Neuronal stem cell (in vitro differentiated cells): ENCODE results near the gene EPC2.

Experiments used
- DNase-seq: peaks from one replicate; pipeline ENCODE4 v3.0.0-alpha.2; 2013; ENCODE audit warnings: low spot score
- H2AFZ ChIP-seq: one replicate; pipeline ENCODE4 v1.6.1; 2013; ENCODE audit warnings: mild to moderate bottlenecking, low read length, inconsistent platforms
- H2AK5ac ChIP-seq: 2 replicates; pipeline ENCODE4 v1.6.1; 2013; ENCODE audit warnings: low read depth, mild to moderate bottlenecking, inconsistent platforms, low read length, moderate library complexity, mixed read lengths
- H2BK120ac ChIP-seq: 2 replicates; pipeline ENCODE4 v1.6.1; 2013; ENCODE audit warnings: low read depth, mild to moderate bottlenecking, inconsistent platforms, low read length, moderate library complexity, mixed read lengths
- H2BK12ac ChIP-seq: one replicate; pipeline ENCODE4 v1.6.1; 2013; ENCODE audit warnings: low read length, inconsistent platforms
- H2BK15ac ChIP-seq: 2 replicates; pipeline ENCODE4 v1.6.1; 2013; ENCODE audit warnings: mild to moderate bottlenecking, low read length, inconsistent platforms, mixed read lengths
- H2BK5ac ChIP-seq: one replicate; pipeline ENCODE4 v1.6.1; 2013; ENCODE audit warnings: inconsistent platforms, mild to moderate bottlenecking, low read length, moderate library complexity
- H3K14ac ChIP-seq: one replicate; pipeline ENCODE4 v1.6.1; 2013; ENCODE audit warnings: low read length, inconsistent platforms
- H3K18ac ChIP-seq: 2 replicates; pipeline ENCODE4 v1.6.1; 2013; ENCODE audit warnings: low read length, inconsistent platforms
- H3K23ac ChIP-seq: 2 replicates; pipeline ENCODE4 v1.6.1; 2013; ENCODE audit warnings: low read depth, mild to moderate bottlenecking, mixed read lengths, low read length, inconsistent platforms; ENCODE audit not compliant: poor library complexity
- H3K27ac ChIP-seq: replicated peaks from 3 replicates; pipeline ENCODE4 v1.5.1; 2013; ENCODE audit warnings: low read length, inconsistent platforms
- H3K27me3 ChIP-seq, 3 experiments: 2 replicates each; pipeline ENCODE4 v1.6.1; 2013; ENCODE audit warnings: low read length in 3 of 3, mild to moderate bottlenecking in 2 of 3, inconsistent platforms in 1 of 3, low read depth in 1 of 3, mixed read lengths in 1 of 3, moderate library complexity in 1 of 3; ENCODE audit not compliant: control insufficient read depth in 3 of 3, insufficient read depth in 3 of 3
- H3K36me3 ChIP-seq, 2 donors: replicated peaks in 1 of 2; 2 replicates each; pipeline ENCODE4 v1.6.1; 2013; ENCODE audit warnings: low read length in 2 of 2; ENCODE audit not compliant: control insufficient read depth in 2 of 2, insufficient read depth in 2 of 2
- H3K4ac ChIP-seq: 2 replicates; pipeline ENCODE4 v1.6.1; 2013; ENCODE audit warnings: inconsistent platforms, mild to moderate bottlenecking, low read length, moderate library complexity
- H3K4me1 ChIP-seq, 2 donors: 1 replicate in 1 of 2; 2 replicates in 1 of 2; pipeline ENCODE4 v1.6.1; 2013; ENCODE audit warnings: low read length in 2 of 2, low read depth in 1 of 2; ENCODE audit not compliant: control insufficient read depth in 2 of 2, insufficient read depth in 1 of 2
- H3K4me2 ChIP-seq: one replicate; pipeline ENCODE4 v1.6.1; 2013; ENCODE audit warnings: mild to moderate bottlenecking, low read length, inconsistent platforms; ENCODE audit not compliant: insufficient read depth, poor library complexity, severe bottlenecking
- H3K4me3 ChIP-seq, 2 donors: 2 replicates each; pipeline ENCODE4 v1.5.1; 2013; ENCODE audit warnings: low read length in 2 of 2, mild to moderate bottlenecking in 2 of 2, inconsistent platforms in 1 of 2, moderate library complexity in 1 of 2
- H3K79me1 ChIP-seq: one replicate; pipeline ENCODE4 v1.6.1; 2013; ENCODE audit warnings: low read depth, mild to moderate bottlenecking, inconsistent platforms, low read length, moderate library complexity
- H3K9ac ChIP-seq: one replicate; pipeline ENCODE4 v1.6.1; 2013; ENCODE audit warnings: mild to moderate bottlenecking, low read depth, low read length, inconsistent platforms; ENCODE audit not compliant: poor library complexity
- H3K9me3 ChIP-seq, 2 donors: replicated peaks in 1 of 2; 2 replicates each; pipeline versions ENCODE3 to v1.6.1; 2013; ENCODE audit warnings: low read length in 2 of 2, mild to moderate bottlenecking in 2 of 2, inconsistent platforms in 1 of 2, low read depth in 1 of 2, mixed read lengths in 1 of 2, moderate library complexity in 1 of 2; ENCODE audit not compliant: control insufficient read depth in 2 of 2, insufficient read depth in 1 of 2
- H4K8ac ChIP-seq: one replicate; pipeline ENCODE4 v1.6.1; 2013; ENCODE audit warnings: low read depth, mild to moderate bottlenecking, inconsistent platforms, low read length, moderate library complexity
- H4K91ac ChIP-seq: one replicate; pipeline ENCODE4 v1.6.1; 2013; ENCODE audit warnings: low read length, low read depth, mild to moderate bottlenecking, inconsistent platforms; ENCODE audit not compliant: poor library complexity
- WGBS, 2 donors: extraction: QIAGEN DNeasy Blood & Tissue Kit; methylation state at CpG; one replicate each; pipeline ENCODE4 v1.1.7; 2013; ENCODE audit warnings: missing lambda C conversion rate in 2 of 2, mixed read lengths in 1 of 2; ENCODE audit not compliant: insufficient read length in 2 of 2, insufficient replicate concordance in 1 of 2; ENCODE audit errors: extremely low coverage in 2 of 2; 5-methylcytosine and 5-hydroxymethylcytosine counted together

The EPC2 gene

DNA sequence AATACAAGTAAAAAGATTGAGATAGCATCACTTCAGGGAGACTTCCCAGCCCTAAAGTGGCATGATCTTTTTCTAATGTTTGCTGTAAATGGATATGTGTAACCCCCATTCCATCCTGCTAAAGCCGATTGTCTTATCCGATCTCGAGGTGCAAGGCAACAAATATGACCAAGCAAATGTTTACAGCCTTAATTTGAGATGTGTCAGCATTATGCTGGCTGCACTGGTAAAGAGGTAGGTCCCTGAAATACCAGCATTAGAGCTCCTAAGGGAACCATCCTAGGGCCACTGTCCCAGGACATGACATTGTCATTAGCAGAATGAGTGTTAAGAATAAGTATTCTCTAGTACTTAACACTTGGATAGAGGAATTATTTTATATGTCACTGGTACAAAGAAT is 108.4 kb downstream of the EPC2 start:
- no peak overlapping the region for H3K27ac ChIP-seq
- no peak overlapping the region for H2AFZ ChIP-seq
- no peak overlapping the region for H4K91ac ChIP-seq
- peaks cover 0 to 48% of the 10 kb centered on the region in 2 donors for H3K36me3 ChIP-seq
- H4K8ac ChIP-seq, result no peak overlapping the region
- H3K23ac ChIP-seq, result no peak overlapping the region
- no peak overlapping the region for H2BK120ac ChIP-seq
- H3K18ac ChIP-seq, result no peak overlapping the region
- no peak overlapping the region for H2AK5ac ChIP-seq
- no peaks in the 10 kb centered on the region for H3K9me3 ChIP-seq
- H3K14ac ChIP-seq, result no peak overlapping the region
- no peaks in the 10 kb centered on the region for H3K4me1 ChIP-seq
- WGBS, 2 donors, result no CpG with 5 or more reads among the region's 3 CpGs
- H3K4me2 ChIP-seq, result no peak overlapping the region
- H3K9ac ChIP-seq, result no peak overlapping the region
- no peak overlapping the region for H3K4me3 ChIP-seq
- H2BK15ac ChIP-seq, result no peak overlapping the region
- H3K27me3 ChIP-seq, result no peaks in the 10 kb centered on the region
- H2BK5ac ChIP-seq, result no peak overlapping the region
- no peak for DNase-seq
- no peak overlapping the region for H3K4ac ChIP-seq
- H3K79me1 ChIP-seq, result no peaks in the 10 kb centered on the region
- H2BK12ac ChIP-seq, result no peak overlapping the region

DNA sequence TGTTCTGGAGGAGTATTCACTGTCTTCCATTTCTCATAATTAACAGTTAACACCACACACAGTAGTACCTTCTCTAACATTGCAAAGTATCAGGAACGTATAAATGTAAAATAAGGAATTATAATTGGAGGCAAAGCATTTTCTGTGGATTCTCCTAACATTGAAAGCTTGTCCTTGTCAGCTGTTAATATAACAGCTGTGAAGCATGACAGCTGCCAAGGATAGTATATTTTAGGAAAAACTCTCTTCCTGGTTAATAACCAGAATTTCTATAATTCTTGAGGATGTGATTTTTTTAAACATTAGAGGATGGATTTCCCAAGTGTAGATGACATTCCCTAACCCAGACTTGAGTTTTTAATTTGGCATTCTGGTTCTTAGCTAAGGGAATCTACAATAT is 110.3 kb downstream of the EPC2 start:
- no peak overlapping the region for H3K4ac ChIP-seq
- no peak overlapping the region for H4K8ac ChIP-seq
- no peaks in the 10 kb centered on the region for H3K79me1 ChIP-seq
- no peak overlapping the region for H2BK120ac ChIP-seq
- H2AK5ac ChIP-seq, result no peak overlapping the region
- no peak overlapping the region for H2BK12ac ChIP-seq
- no peak overlapping the region for H4K91ac ChIP-seq
- no peak overlapping the region for H3K4me3 ChIP-seq
- H3K14ac ChIP-seq, result no peak overlapping the region
- H3K4me2 ChIP-seq, result no peak overlapping the region
- H3K18ac ChIP-seq, result no peak overlapping the region
- H2AFZ ChIP-seq, result no peak overlapping the region
- H3K4me1 ChIP-seq, result no peaks in the 10 kb centered on the region
- H3K9ac ChIP-seq, result no peak overlapping the region
- H2BK5ac ChIP-seq, result no peak overlapping the region
- peaks cover 0 to 3% of the 10 kb centered on the region in 2 donors for H3K9me3 ChIP-seq
- no peak overlapping the region for H3K23ac ChIP-seq
- H3K27me3 ChIP-seq, result no peaks in the 10 kb centered on the region
- no CpG with 5 or more reads among the region's 1 CpG for WGBS, 2 donors
- H2BK15ac ChIP-seq, result no peak overlapping the region
- DNase-seq, result no peak
- no peak overlapping the region for H3K27ac ChIP-seq
- H3K36me3 ChIP-seq, result peaks cover 0 to 55% of the 10 kb centered on the region in 2 donors

- H3K4ac ChIP-seq, result no peak overlapping the region
- no peaks in the 10 kb centered on the region for H3K27me3 ChIP-seq
- no peak overlapping the region for H2BK5ac ChIP-seq
- H3K36me3 ChIP-seq, result peaks cover 0 to 61% of the 10 kb centered on the region in 2 donors
- H4K91ac ChIP-seq, result no peak overlapping the region
- H3K4me1 ChIP-seq, result no peaks in the 10 kb centered on the region
- H2BK120ac ChIP-seq, result no peak overlapping the region
- no peak overlapping the region for H3K23ac ChIP-seq
- no CpG with 5 or more reads among the region's 4 CpGs for WGBS, 2 donors
- no peak overlapping the region for H3K4me2 ChIP-seq
- H2BK15ac ChIP-seq, result no peak overlapping the region
- no peak for DNase-seq
- no peak overlapping the region for H2AK5ac ChIP-seq
- H3K79me1 ChIP-seq, result no peaks in the 10 kb centered on the region
- peaks cover 0 to 5% of the 10 kb centered on the region in 2 donors for H3K9me3 ChIP-seq
- H2AFZ ChIP-seq, result no peak overlapping the region
- no peak overlapping the region for H3K9ac ChIP-seq
- no peak overlapping the region for H3K4me3 ChIP-seq
- H3K27ac ChIP-seq, result no peak overlapping the region
- H4K8ac ChIP-seq, result no peak overlapping the region
- H3K14ac ChIP-seq, result no peak overlapping the region
- H3K18ac ChIP-seq, result no peak overlapping the region
- H2BK12ac ChIP-seq, result no peak overlapping the region
Measured at GRCh38 chr2:148756292-148756975, 111.9 kb downstream of the EPC2 start.

DNA sequence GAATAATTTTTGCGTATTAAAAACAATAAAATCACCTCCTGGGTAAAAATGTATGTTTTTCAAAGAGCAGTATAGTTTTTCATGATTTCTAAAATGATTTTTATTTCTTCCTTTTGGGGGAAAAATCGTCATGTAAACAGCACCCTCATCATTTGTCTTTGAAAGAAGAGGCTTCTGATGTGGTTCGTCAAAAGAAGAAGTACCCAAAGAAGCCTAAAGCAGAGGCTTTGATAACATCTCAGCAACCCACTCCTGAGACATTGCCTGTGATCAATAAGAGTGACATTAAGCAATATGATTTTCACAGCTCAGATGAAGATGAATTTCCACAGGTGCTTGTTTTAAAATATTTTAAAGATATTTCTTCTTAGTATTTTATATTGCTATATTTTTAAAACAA is 120.3 kb downstream of the EPC2 start:
- Histone ChIP-seq H2BK12ac (no peak overlapping the region), H3K27ac (no peak overlapping the region), H3K79me1 (no peaks in the 10 kb centered on the region), H3K4me2 (no peak overlapping the region), H3K18ac (no peak overlapping the region), H4K91ac (no peak overlapping the region), H3K9me3 (peaks cover 0 to 2% of the 10 kb centered on the region in 2 donors), H3K4ac (no peak overlapping the region), H3K23ac (no peak overlapping the region), H2BK5ac (no peak overlapping the region), H3K36me3 (peaks cover 0 to 80% of the 10 kb centered on the region in 2 donors), H4K8ac (no peak overlapping the region), H3K27me3 (no peaks in the 10 kb centered on the region), H3K9ac (no peak overlapping the region), H3K4me1 (no peaks in the 10 kb centered on the region), H3K4me3 (no peak overlapping the region), H2BK120ac (no peak overlapping the region), H2AK5ac (no peak overlapping the region), H2BK15ac (no peak overlapping the region), H3K14ac (no peak overlapping the region), H2AFZ (no peak overlapping the region)
- WGBS, 2 donors, result no CpG with 5 or more reads among the region's 3 CpGs
- no peak for DNase-seq
